Measurements from ENCODE around the gene COQ8A.

Gene COQ8A

GRCh38 chr1:226940029-226940805 is at the start of gene COQ8A:
Gene COQ8A (plus strand): TSS chr1:226940294. CDS start chr1:226961386, 21,092 bp downstream.
- DNase-seq, result peak; percentile 98

GRCh38 chr1:226890331-226891108 is 49.6 kb upstream of the COQ8A start:
- no peak for DNase-seq

- no peak for DNase-seq
These were observed 48.7 kb upstream of the COQ8A start for GRCh38 chr1:226891346-226891745.

- no peak for DNase-seq
These were observed 48.1 kb upstream of the COQ8A start for GRCh38 chr1:226891846-226892523.

- DNase-seq, result no peak
These were observed 47.6 kb upstream of the COQ8A start for GRCh38 chr1:226892524-226892875.

GRCh38 chr1:226893936-226894335 is 46.2 kb upstream of the COQ8A start:
- DNase-seq, result no peak

GRCh38 chr1:226894826-226895225 is 45.3 kb upstream of the COQ8A start:
- DNase-seq, result no peak

- no peak for DNase-seq
These were observed 44.5 kb upstream of the COQ8A start for GRCh38 chr1:226895644-226896043.

- DNase-seq, result no peak
These were observed 41.8 kb upstream of the COQ8A start for GRCh38 chr1:226898246-226898645.

GRCh38 chr1:226901421-226901820 is 38.7 kb upstream of the COQ8A start:
- DNase-seq, result no peak

- DNase-seq, result no peak
These were observed 37.5 kb upstream of the COQ8A start for GRCh38 chr1:226902601-226903000.

- DNase-seq, result no peak
These were observed 36.0 kb upstream of the COQ8A start for GRCh38 chr1:226903819-226904716.

GRCh38 chr1:226904772-226905171 is 35.3 kb upstream of the COQ8A start:
- DNase-seq, result no peak

- no peak for DNase-seq
These were observed 31.7 kb upstream of the COQ8A start for GRCh38 chr1:226908419-226908818.

- no peak for DNase-seq
These were observed 31.2 kb upstream of the COQ8A start for GRCh38 chr1:226908913-226909312.

GRCh38 chr1:226912587-226913176 is 27.4 kb upstream of the COQ8A start:
- peak; percentile 35 for DNase-seq

- no peak for DNase-seq
These were observed 24.5 kb upstream of the COQ8A start for GRCh38 chr1:226915672-226915995.

GRCh38 chr1:226916497-226916896 is 23.6 kb upstream of the COQ8A start:
- no peak for DNase-seq

- no peak for DNase-seq
These were observed 20.5 kb upstream of the COQ8A start for GRCh38 chr1:226919587-226919986.

GRCh38 chr1:226919995-226920394 is 20.1 kb upstream of the COQ8A start:
- no peak for DNase-seq

- no peak for DNase-seq
These were observed 19.6 kb upstream of the COQ8A start for GRCh38 chr1:226920446-226920894.

- DNase-seq, result no peak
These were observed 18.6 kb upstream of the COQ8A start for GRCh38 chr1:226921504-226921903.
